HG02571 (cell line): ENCODE results near the gene KLHL30.

Experiments
- ATAC-seq: cut with Tn5 transposase; IDR thresholded peaks from one replicate; pipeline ENCODE4 v1.9.1; 2021; ENCODE audit warnings: mild to moderate bottlenecking, moderate library complexity; ENCODE audit not compliant: unreplicated experiment

KLHL30 gene

GRCh38 chr2:238117199-238118154 lies 21.0 kb upstream of the KLHL30 start:
- no peak for ATAC-seq

GRCh38 chr2:238119756-238120462 lies 18.6 kb upstream of the KLHL30 start:
- no peak for ATAC-seq

- no peak for ATAC-seq
Measured at GRCh38 chr2:238120463-238121298, 17.8 kb upstream of the KLHL30 start.

GRCh38 chr2:238121511-238122286 lies 16.8 kb upstream of the KLHL30 start:
- no peak for ATAC-seq

- ATAC-seq: no peak
Measured at GRCh38 chr2:238122287-238123217, 15.9 kb upstream of the KLHL30 start.

- no peak for ATAC-seq
Measured at GRCh38 chr2:238123218-238123971, 15.1 kb upstream of the KLHL30 start.

GRCh38 chr2:238123991-238124470 lies 14.4 kb upstream of the KLHL30 start:
- no peak for ATAC-seq

GRCh38 chr2:238124488-238125126 lies 13.9 kb upstream of the KLHL30 start:
- ATAC-seq: no peak

- ATAC-seq: no peak
Measured at GRCh38 chr2:238125127-238125885, 13.2 kb upstream of the KLHL30 start.

- ATAC-seq: no peak
Measured at GRCh38 chr2:238126338-238126737, 12.1 kb upstream of the KLHL30 start.

GRCh38 chr2:238126775-238127164 lies 11.7 kb upstream of the KLHL30 start:
- ATAC-seq: no peak

GRCh38 chr2:238127165-238128060 lies 11.1 kb upstream of the KLHL30 start:
- ATAC-seq: no peak

- no peak for ATAC-seq
Measured at GRCh38 chr2:238128061-238128440, 10.4 kb upstream of the KLHL30 start.

GRCh38 chr2:238128534-238129001 lies 9.9 kb upstream of the KLHL30 start:
- ATAC-seq: no peak

GRCh38 chr2:238129166-238130010 lies 9.1 kb upstream of the KLHL30 start:
- ATAC-seq: no peak
